GM10266 (cell line): Measurements from ENCODE around the gene RPTOR.

ENCODE experiments used
- DNase-seq: peaks from one replicate; pipeline ENCODE4 v3.0.0; 2012; ENCODE audit errors: extremely low spot score
- TF ChIP-seq, protein P1 (sequence below): IDR thresholded peaks from 2 replicates; pipeline ENCODE4 v1.5.1; 2012; ENCODE audit warnings: mild to moderate bottlenecking, low read depth; ENCODE audit not compliant: control insufficient read depth, insufficient read depth; ENCODE audit errors: missing control alignments

The RPTOR gene

DNA sequence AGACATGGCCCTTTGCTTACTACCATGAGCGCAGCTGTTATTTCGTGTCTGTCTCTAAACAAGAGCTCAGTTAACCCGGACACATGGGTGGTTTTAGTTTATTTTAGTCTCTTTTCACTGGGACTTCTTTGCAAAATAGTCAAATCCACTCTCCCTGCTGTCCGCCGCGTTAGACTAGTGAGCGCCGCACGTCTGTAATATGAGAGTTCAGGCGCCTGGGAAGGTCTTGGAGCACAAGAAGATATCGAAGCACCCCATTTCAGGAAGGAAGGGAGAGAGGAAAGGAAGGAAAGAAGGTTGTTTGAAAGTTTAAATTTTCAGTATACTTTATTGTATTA is 336.0 kb downstream of the RPTOR start:
- TF ChIP-seq, protein P1, sequence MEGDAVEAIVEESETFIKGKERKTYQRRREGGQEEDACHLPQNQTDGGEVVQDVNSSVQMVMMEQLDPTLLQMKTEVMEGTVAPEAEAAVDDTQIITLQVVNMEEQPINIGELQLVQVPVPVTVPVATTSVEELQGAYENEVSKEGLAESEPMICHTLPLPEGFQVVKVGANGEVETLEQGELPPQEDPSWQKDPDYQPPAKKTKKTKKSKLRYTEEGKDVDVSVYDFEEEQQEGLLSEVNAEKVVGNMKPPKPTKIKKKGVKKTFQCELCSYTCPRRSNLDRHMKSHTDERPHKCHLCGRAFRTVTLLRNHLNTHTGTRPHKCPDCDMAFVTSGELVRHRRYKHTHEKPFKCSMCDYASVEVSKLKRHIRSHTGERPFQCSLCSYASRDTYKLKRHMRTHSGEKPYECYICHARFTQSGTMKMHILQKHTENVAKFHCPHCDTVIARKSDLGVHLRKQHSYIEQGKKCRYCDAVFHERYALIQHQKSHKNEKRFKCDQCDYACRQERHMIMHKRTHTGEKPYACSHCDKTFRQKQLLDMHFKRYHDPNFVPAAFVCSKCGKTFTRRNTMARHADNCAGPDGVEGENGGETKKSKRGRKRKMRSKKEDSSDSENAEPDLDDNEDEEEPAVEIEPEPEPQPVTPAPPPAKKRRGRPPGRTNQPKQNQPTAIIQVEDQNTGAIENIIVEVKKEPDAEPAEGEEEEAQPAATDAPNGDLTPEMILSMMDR, result no peak
- DNase-seq, result no peak

DNA sequence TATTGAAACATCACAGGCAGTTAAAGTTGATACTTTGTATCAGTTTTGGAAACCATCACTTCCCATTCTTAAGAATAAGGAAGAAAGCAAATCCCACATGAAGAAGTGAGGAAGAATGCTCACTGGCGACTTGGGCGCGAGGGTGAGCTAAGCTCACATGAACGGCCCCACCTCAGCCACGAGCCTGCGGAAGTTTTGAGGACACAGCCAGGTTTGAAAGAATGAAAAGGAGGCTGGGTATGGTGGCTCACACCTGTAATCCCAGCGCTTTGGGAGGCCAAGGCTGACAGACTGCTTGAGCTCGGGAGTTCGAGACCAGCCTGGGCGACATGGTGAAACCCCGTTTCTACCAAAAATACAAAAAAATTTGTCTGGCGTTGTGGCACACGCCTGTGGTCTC is 336.7 kb downstream of the RPTOR start:
- no peak for DNase-seq
- TF ChIP-seq, protein P1, result no peak

DNA sequence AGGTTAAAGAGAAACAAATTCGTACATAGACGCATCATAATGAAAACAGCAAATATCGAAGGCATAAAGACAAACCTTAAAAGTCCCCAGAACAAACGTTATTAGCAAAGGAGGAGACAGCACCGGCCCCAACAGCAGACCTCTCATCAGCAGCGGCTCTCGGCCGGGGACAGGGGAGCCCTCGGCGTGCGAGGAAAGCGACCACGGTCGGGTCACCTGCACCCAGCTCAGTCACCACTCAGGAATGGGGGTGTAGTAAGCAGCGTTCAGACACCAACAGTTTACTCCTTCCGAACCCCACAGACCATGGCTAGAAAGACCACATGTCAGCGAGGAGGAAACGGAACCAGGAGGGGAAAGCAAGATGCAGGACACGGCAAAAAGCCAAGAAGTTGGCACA is 337.7 kb downstream of the RPTOR start:
- DNase-seq, result no peak
- TF ChIP-seq, protein P1, result no peak

DNA sequence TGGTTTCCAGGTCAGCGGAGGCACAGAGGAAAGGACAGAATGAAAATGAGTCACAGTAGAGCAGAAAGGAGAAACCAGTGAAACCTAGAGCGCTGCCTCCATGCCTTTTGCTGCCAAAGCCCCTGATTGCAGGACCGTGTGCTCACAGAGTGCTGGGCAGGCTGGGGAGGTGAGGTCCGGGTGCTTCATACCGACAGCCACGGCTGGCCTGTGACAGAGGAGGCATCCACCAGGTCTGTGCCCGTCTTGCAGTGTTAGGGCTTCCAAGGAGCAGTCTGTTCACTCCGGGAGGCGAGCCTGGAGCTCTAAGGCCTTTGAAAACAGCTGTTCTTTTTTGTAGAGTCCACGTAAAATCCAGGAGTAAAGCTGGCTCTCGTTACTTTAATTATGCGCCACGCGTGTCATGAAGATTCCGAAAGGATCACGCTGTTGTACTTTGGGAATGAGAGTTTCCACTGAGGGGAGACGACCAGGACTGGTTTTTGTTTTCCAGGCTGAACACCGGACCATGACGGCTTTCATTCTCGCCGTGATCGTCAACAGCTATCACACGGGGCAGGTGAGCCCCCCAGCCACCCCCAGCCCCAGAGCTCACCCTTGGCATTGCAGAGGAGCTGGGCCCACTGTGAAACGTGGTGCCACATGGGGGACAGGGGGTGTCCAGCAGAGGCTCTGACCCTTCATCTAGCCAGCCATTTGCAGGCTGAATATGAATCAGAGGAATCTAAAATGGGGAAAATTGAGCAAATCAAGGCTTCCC is 338.5 kb downstream of the RPTOR start:
- TF ChIP-seq, protein P1, result no peak
- DNase-seq, result no peak

DNA sequence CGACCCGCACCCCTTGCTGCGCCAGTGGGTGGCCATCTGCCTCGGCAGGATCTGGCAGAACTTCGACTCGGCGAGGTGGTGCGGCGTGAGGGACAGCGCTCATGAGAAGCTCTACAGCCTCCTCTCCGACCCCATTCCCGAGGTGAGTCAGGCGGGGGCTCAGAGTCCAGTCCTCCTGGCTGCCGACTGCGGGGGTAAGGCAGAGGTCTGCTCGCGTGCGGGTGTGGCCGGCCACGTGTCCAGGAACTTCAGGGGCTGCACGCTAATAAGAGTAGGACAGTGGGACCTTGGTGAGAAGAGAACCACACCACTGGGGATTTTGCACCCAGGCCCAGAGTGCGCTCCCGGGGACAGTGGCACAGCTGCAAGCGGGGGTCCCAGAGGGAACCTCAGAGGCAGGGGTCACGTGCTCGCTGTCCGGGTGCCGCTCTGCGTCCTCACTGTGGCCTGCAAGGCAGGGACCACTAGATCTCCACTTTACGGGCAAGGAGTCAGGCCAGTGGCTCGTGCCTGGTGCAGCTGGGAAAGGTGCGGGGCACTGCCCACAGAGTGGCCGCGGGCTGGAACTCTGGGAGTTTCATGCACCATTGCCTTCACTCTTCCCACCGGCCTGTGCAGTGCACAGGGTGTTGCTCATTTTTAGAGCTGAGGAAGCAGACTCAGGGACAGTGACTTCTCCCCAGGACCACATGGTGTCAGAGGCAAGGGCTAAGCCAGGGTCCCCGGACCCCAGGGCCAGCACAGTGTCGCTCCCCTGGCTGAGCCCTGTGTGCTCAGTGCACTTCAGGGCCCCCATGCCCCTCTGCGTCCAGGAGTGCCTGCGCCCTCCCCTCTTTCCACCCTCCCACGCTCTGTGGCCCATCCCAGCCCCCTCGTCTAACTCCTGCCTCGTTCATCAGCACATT is 339.4 kb downstream of the RPTOR start:
- TF ChIP-seq, protein P1, result no peak
- DNase-seq, result no peak

DNA sequence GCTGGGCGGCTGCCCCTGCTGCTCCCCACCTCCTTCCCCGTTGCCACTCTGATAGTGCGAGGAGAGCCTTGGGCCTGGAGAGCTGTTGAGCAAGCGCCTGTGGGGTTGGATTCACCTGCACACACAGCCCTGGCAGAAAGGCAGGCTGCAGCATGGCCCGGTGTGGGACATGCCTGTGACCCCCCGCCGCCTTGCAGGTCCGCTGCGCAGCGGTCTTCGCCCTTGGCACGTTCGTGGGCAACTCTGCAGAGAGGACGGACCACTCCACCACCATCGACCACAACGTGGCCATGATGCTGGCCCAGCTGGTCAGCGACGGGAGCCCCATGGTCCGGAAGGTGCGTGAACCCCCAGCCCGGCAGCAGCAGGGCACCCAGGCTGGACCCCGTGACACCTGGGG is 340.2 kb downstream of the RPTOR start:
- DNase-seq, result no peak
- TF ChIP-seq, protein P1, result no peak
